ENCODE data around the gene ROR1.

- TF ChIP-seq NR2C1 (IDR thresholded peaks at IDR 0.05) = no peak
- TF ChIP-seq SREBF2 (IDR thresholded peaks at IDR 0.05; ENCODE audit: low read length) = no peak
- TF ChIP-seq REST (IDR thresholded peaks at IDR 0.05; ENCODE audit: low read depth, low read length) = no peak
- TF ChIP-seq USF2 (IDR thresholded peaks at IDR 0.05; ENCODE audit: borderline replicate concordance, low read depth, low read length) = no peak
- TF ChIP-seq NR2C2 (IDR thresholded peaks at IDR 0.05; ENCODE audit: borderline replicate concordance, control insufficient read depth, insufficient read length, low read depth) = no peak
- TF ChIP-seq RAD21 (IDR thresholded peaks at IDR 0.05; ENCODE audit: insufficient read depth, low read depth, low read length) = no peak
- no peak for TF ChIP-seq PML (IDR thresholded peaks at IDR 0.05; ENCODE audit: low read length)
- no peak for TF ChIP-seq PBX3 (IDR thresholded peaks at IDR 0.05; ENCODE audit: insufficient replicate concordance, low read depth, low read length)
Observed at GRCh38 chr1:63969441-63969901, 195.7 kb downstream of the ROR1 start.
